Measurements from ENCODE around the gene PLIN4.

The PLIN4 gene

DNA sequence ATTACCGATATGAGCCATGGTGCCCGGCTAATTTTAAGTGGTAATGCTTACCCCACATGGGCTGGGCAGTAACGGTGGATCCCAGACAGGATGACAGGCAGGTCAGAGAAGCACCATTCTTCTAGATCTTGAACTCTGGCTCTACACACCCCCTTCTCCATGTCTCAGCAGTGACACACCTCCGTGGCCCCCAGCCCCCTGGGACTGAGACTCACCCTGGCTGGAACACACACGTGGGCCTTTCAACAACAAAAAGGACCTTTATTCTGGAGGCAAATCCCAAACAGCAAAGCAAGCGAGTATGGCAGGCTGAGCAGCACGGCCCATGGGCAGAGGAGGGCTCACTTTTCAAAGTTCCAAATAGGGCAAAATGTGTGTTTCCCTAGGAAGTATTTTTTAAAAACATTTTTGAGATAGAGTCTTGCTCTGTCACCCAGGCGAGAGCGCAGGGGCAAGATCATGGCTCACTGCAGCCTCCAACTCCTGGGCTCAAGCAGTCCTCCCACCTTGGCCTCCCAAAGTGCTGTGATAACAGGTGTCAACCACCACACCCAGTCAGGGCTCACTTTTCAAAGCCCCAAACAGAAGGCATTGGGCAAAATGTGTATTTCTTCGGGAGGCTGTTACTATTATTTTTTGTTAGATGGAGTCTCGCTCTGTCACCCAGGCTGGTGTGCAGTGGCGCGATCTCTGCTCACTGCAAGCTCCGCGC is 4.2 kb upstream of the PLIN4 start:
- Histone ChIP-seq H3K27ac (ENCODE audit: low read depth, low read length) (no peak overlapping the region), H3K36me3 (ENCODE audit: control insufficient read depth, low read length) (no peaks in the 10 kb centered on the region), H3K4me3 (ENCODE audit: low read length) (no peak overlapping the region), H3K27me3 (ENCODE audit: control insufficient read depth, low read length) (no peaks in the 10 kb centered on the region), H3K79me2 (ENCODE audit: control insufficient read depth, low read length) (no peaks in the 10 kb centered on the region), H3F3A (ENCODE audit: control insufficient read depth, insufficient read depth) (no peaks in the 10 kb centered on the region), H3K4me2 (ENCODE audit: low read length) (no peak overlapping the region), H3K9me2 (replicated peaks; ENCODE audit: control insufficient read depth, low read length) (no peaks in the 10 kb centered on the region), H4K20me1 (ENCODE audit: control insufficient read depth, insufficient read depth, low read depth, low read length) (no peaks in the 10 kb centered on the region), H3K9me3 (ENCODE audit: control insufficient read depth, insufficient read depth, low read length) (no peaks in the 10 kb centered on the region), H3K4me1 (ENCODE audit: control insufficient read depth, low read length) (no peaks in the 10 kb centered on the region)
- no peak for TF ChIP-seq EZH2phosphoT487 (IDR thresholded peaks at IDR 0.05; ENCODE audit: borderline replicate concordance, low read length)
- TF ChIP-seq, protein P1, sequence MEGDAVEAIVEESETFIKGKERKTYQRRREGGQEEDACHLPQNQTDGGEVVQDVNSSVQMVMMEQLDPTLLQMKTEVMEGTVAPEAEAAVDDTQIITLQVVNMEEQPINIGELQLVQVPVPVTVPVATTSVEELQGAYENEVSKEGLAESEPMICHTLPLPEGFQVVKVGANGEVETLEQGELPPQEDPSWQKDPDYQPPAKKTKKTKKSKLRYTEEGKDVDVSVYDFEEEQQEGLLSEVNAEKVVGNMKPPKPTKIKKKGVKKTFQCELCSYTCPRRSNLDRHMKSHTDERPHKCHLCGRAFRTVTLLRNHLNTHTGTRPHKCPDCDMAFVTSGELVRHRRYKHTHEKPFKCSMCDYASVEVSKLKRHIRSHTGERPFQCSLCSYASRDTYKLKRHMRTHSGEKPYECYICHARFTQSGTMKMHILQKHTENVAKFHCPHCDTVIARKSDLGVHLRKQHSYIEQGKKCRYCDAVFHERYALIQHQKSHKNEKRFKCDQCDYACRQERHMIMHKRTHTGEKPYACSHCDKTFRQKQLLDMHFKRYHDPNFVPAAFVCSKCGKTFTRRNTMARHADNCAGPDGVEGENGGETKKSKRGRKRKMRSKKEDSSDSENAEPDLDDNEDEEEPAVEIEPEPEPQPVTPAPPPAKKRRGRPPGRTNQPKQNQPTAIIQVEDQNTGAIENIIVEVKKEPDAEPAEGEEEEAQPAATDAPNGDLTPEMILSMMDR (IDR thresholded peaks at IDR 0.05; ENCODE audit: low read depth, low read length, poor library complexity, severe bottlenecking), result no peak

- no peak overlapping the region for H3K4me3 ChIP-seq (ENCODE audit: low read length)
- TF ChIP-seq, protein P1 (IDR thresholded peaks at IDR 0.05; ENCODE audit: low read depth, low read length, poor library complexity, severe bottlenecking), result no peak
- no peak for TF ChIP-seq EZH2phosphoT487 (IDR thresholded peaks at IDR 0.05; ENCODE audit: borderline replicate concordance, low read length)
- H3K27ac ChIP-seq (ENCODE audit: low read depth, low read length), result no peak overlapping the region
- no peaks in the 10 kb centered on the region for H3K9me3 ChIP-seq (ENCODE audit: control insufficient read depth, insufficient read depth, low read length)
- no peaks in the 10 kb centered on the region for H3K27me3 ChIP-seq (ENCODE audit: control insufficient read depth, low read length)
- no peaks in the 10 kb centered on the region for H3K4me1 ChIP-seq (ENCODE audit: control insufficient read depth, low read length)
- H3K36me3 ChIP-seq (ENCODE audit: control insufficient read depth, low read length), result no peaks in the 10 kb centered on the region
- H3K79me2 ChIP-seq (ENCODE audit: control insufficient read depth, low read length), result no peaks in the 10 kb centered on the region
- H3K9me2 ChIP-seq (replicated peaks; ENCODE audit: control insufficient read depth, low read length), result no peaks in the 10 kb centered on the region
- no peaks in the 10 kb centered on the region for H4K20me1 ChIP-seq (ENCODE audit: control insufficient read depth, insufficient read depth, low read depth, low read length)
- H3F3A ChIP-seq (ENCODE audit: control insufficient read depth, insufficient read depth), result no peaks in the 10 kb centered on the region
- H3K4me2 ChIP-seq (ENCODE audit: low read length), result no peak overlapping the region
Measured at GRCh38 chr19:4521888-4522242, 3.6 kb upstream of the PLIN4 start.

- no peak overlapping the region for H3K4me2 ChIP-seq (ENCODE audit: low read length)
Measured at GRCh38 chr19:4521170-4521887, 3.0 kb upstream of the PLIN4 start.

More at GRCh38 chr19:4521170-4521887, 3.0 kb upstream of the PLIN4 start:
- Histone ChIP-seq H3K79me2 (ENCODE audit: control insufficient read depth, low read length) (no peaks in the 10 kb centered on the region), H3K27ac (ENCODE audit: low read depth, low read length) (no peak overlapping the region), H3K27me3 (ENCODE audit: control insufficient read depth, low read length) (no peaks in the 10 kb centered on the region), H3F3A (ENCODE audit: control insufficient read depth, insufficient read depth) (no peaks in the 10 kb centered on the region), H3K4me1 (ENCODE audit: control insufficient read depth, low read length) (no peaks in the 10 kb centered on the region), H3K4me3 (ENCODE audit: low read length) (no peak overlapping the region), H3K9me2 (replicated peaks; ENCODE audit: control insufficient read depth, low read length) (no peaks in the 10 kb centered on the region), H3K36me3 (ENCODE audit: control insufficient read depth, low read length) (no peaks in the 10 kb centered on the region), H3K9me3 (ENCODE audit: control insufficient read depth, insufficient read depth, low read length) (no peaks in the 10 kb centered on the region), H4K20me1 (ENCODE audit: control insufficient read depth, insufficient read depth, low read depth, low read length) (no peaks in the 10 kb centered on the region)
- TF ChIP-seq, protein P1 (IDR thresholded peaks at IDR 0.05; ENCODE audit: low read depth, low read length, poor library complexity, severe bottlenecking), result no peak
- TF ChIP-seq EZH2phosphoT487 (IDR thresholded peaks at IDR 0.05; ENCODE audit: borderline replicate concordance, low read length), result no peak
